GM23248 (cell line): ENCODE results near the gene VDAC1. TPM values are rescaled to one million over a fixed set of nuclear protein-coding genes. Genes with fewer than 3 reads are reported as not detected.

ENCODE experiments used
- DNase-seq: peaks from one replicate; pipeline ENCODE4 v3.0.0-alpha.2; 2015
- H2AFZ ChIP-seq: fragments of 200-600 bp; sonication (generic); 2 replicates; pipeline ENCODE4 v1.6.1; 2016; ENCODE audit warnings: antibody characterized with exemption
- H3F3A ChIP-seq: fragments of 200-600 bp; sonication (generic); 2 replicates; pipeline ENCODE4 v1.6.1; 2016; ENCODE audit warnings: mild to moderate bottlenecking, antibody characterized with exemption, mixed run types; ENCODE audit not compliant: insufficient read depth
- H3K27ac ChIP-seq: fragments of 200-600 bp; sonication (generic); 2 replicates; pipeline ENCODE4 v1.5.1; 2016; ENCODE audit warnings: mild to moderate bottlenecking
- H3K27me3 ChIP-seq: fragments of 200-600 bp; sonication (generic); replicated peaks from 2 replicates; pipeline ENCODE4 v1.6.1; 2016; ENCODE audit warnings: mild to moderate bottlenecking; ENCODE audit not compliant: insufficient read depth
- H3K36me3 ChIP-seq: fragments of 200-600 bp; sonication (generic); 2 replicates; pipeline ENCODE4 v1.6.1; 2016; ENCODE audit warnings: low read depth, mild to moderate bottlenecking
- H3K4me1 ChIP-seq: fragments of 200-600 bp; sonication (generic); 2 replicates; pipeline ENCODE4 v1.6.1; 2016; ENCODE audit warnings: mild to moderate bottlenecking; ENCODE audit not compliant: insufficient read depth
- H3K4me2 ChIP-seq: fragments of 200-600 bp; sonication (generic); one replicate; pipeline ENCODE4 v1.6.1; 2016; ENCODE audit warnings: mild to moderate bottlenecking; ENCODE audit not compliant: unreplicated experiment
- H3K4me3 ChIP-seq: fragments of 200-600 bp; sonication (generic); 2 replicates; pipeline ENCODE4 v1.5.1; 2016; ENCODE audit warnings: mild to moderate bottlenecking
- H3K79me2 ChIP-seq: fragments of 200-600 bp; sonication (generic); 2 replicates; pipeline ENCODE4 v1.6.1; 2016; ENCODE audit warnings: mild to moderate bottlenecking; ENCODE audit not compliant: insufficient read depth
- H3K9ac ChIP-seq: fragments of 200-600 bp; sonication (generic); 2 replicates; pipeline ENCODE4 v1.6.1; 2016; ENCODE audit warnings: mild to moderate bottlenecking
- H3K9me2 ChIP-seq: fragments of 200-600 bp; sonication (generic); 2 replicates; pipeline ENCODE4 v1.6.1; 2016; ENCODE audit warnings: mixed run types, mild to moderate bottlenecking, moderate library complexity; ENCODE audit not compliant: insufficient read depth
- H3K9me3 ChIP-seq: fragments of 200-600 bp; sonication (generic); one replicate; pipeline ENCODE4 v1.6.1; 2017; ENCODE audit warnings: low read depth
- H4K20me1 ChIP-seq: fragments of 200-600 bp; sonication (generic); 2 replicates; pipeline ENCODE4 v1.6.0; 2016; ENCODE audit not compliant: insufficient read depth
- EZH2 ChIP-seq: fragments of 200-600 bp; sonication (generic); IDR thresholded peaks from 2 replicates; pipeline ENCODE4 v1.6.1; 2018; ENCODE audit warnings: antibody characterized with exemption, mild to moderate bottlenecking; ENCODE audit not compliant: insufficient read depth, poor library complexity, severe bottlenecking
- EZH2phosphoT487 ChIP-seq: fragments of 200-600 bp; sonication (generic); IDR thresholded peaks from 2 replicates; pipeline ENCODE4 v1.6.1; 2018; ENCODE audit warnings: antibody characterized with exemption, moderate library complexity, mild to moderate bottlenecking, low read depth; ENCODE audit not compliant: insufficient read depth
- WGBS, 2 experiments: methylation state at CpG; one replicate each; pipeline ENCODE4 v1.1.6; 2015 to 2017; ENCODE audit warnings: low lambda C conversion rate in 2 of 2, low coverage in 1 of 2; ENCODE audit errors: missing lambda C conversion rate in 2 of 2; 5-methylcytosine and 5-hydroxymethylcytosine counted together
- in situ Hi-C: fragments of 300-500 bp; cut with MboI; formaldehyde crosslinking; loops from 2 replicates; pipeline ENCODE4 v1.15.0; 2020
- polyA plus RNA-seq: library from polyadenylated mRNA; unstranded; fragments of >200 nt; fragmentation: Nextera tagmentation; extraction: Ambion mirVana; gene quantifications from 2 replicates; pipeline ENCODE4 v1.2.1, GENCODE V29; 2016
- total RNA-seq: library from RNA; depleted of rRNA; stranded (reverse); fragments of >200 nt; shearing (Covaris generic); gene quantifications from 2 replicates; pipeline ENCODE4 v1.2.3, GENCODE V29; 2014

Gene VDAC1
- total and polyA plus RNA-seq, 2 experiments from 2014 or later, result 318 to 329 TPM

DNA sequence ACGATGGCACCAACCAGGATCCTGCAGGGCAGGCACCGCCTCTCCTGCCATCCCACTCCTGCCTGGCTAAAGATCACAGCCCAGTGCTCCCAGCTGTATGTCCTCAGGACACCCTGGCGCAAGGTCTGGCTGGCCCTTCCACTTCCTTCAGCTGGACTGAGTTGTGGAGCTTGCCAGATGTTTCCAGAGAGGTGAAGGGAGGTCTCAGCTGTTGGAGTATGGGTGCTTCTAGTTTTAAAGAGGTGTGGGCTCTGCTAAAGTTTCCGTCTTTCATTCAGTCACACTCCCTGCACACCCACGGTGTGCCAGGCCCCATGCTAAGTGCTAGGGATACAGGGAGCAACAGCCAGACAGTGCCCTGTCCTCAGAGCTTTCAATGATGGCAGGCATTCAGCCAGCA lies 70.5 kb downstream of the VDAC1 start:
- Histone ChIP-seq H3K27me3 (0 out of 2 replicates have a peak, but pooled peaks cover 10% of the 10 kb centered on the region), H3F3A (no peaks in the 10 kb centered on the region), H3K4me2 (no peak overlapping the region), H3K79me2 (no peaks in the 10 kb centered on the region), H2AFZ (no peak overlapping the region), H3K36me3 (no peaks in the 10 kb centered on the region), H3K9me3 (no peaks in the 10 kb centered on the region), H3K9ac (no peak overlapping the region), H3K4me3 (no peak overlapping the region), H3K27ac (no peak overlapping the region), H4K20me1 (no peaks in the 10 kb centered on the region), H3K9me2 (no peaks in the 10 kb centered on the region), H3K4me1 (peaks cover 6% of the 10 kb centered on the region; the same call in 1 of the 2 replicates)
- DNase-seq, result no peak
- WGBS, 2 experiments, result 52 to 55% methylated on average over 5 of the region's 5 CpGs
- TF ChIP-seq EZH2 (no peak), EZH2phosphoT487 (no peak)
- in situ Hi-C loops, result loop anchor here (25.0 kb wide), 1 partner anchor 822 kb away; no protein-coding TSS in a partner anchor

DNA sequence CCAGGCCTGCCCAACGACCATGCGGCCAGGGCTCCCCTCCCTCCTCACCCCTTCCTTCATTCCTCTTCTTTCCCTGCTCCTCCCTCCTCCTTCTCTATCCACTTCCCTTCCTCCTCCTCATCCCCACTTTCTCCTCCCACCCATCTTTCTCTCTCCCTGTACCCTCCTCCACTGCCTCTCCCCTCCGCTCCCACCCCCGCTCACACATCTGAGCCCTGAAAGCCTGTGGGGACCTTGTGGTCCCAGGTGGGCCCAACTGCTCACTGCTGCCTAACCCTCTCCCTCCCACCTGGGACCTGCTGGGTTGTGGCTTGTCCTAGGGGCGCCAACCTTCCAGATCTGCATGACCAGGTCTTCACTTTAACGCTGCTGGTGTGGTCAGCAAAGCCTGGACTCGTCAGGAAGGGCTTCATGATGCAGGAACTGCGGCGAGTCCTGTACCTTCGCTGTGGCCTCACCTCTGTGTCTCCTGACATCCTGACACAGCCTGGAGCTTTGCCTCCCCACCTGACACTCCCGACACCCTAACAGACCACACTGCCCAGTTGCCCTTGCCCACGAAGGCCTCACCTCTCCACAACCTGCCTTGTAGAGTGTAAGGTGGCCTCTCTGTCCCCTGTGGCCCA lies 71.0 kb downstream of the VDAC1 start:
- no peak overlapping the region for H3K4me2 ChIP-seq
- H3K27me3 ChIP-seq, result 0 out of 2 replicates have a peak, but pooled peaks cover 10% of the 10 kb centered on the region
- no peak overlapping the region for H3K27ac ChIP-seq
- H3K9me2 ChIP-seq, result no peaks in the 10 kb centered on the region
- 51 to 54% methylated on average over 9 to 12 of the region's 12 CpGs for WGBS, 2 experiments
- no peak for DNase-seq
- H3K9me3 ChIP-seq, result no peaks in the 10 kb centered on the region
- peaks cover 6% of the 10 kb centered on the region; the same call in 1 of the 2 replicates for H3K4me1 ChIP-seq
- no peak overlapping the region for H3K9ac ChIP-seq
- no peaks in the 10 kb centered on the region for H3K36me3 ChIP-seq
- H4K20me1 ChIP-seq, result no peaks in the 10 kb centered on the region
- H3K4me3 ChIP-seq, result no peak overlapping the region
- no peak overlapping the region for H2AFZ ChIP-seq
- H3F3A ChIP-seq, result no peaks in the 10 kb centered on the region
- no peak for TF ChIP-seq EZH2phosphoT487
- TF ChIP-seq EZH2, result no peak
- no peaks in the 10 kb centered on the region for H3K79me2 ChIP-seq
- in situ Hi-C loops, result loop anchor here (25.0 kb wide), 1 partner anchor 821 kb away; no protein-coding TSS in a partner anchor

DNA sequence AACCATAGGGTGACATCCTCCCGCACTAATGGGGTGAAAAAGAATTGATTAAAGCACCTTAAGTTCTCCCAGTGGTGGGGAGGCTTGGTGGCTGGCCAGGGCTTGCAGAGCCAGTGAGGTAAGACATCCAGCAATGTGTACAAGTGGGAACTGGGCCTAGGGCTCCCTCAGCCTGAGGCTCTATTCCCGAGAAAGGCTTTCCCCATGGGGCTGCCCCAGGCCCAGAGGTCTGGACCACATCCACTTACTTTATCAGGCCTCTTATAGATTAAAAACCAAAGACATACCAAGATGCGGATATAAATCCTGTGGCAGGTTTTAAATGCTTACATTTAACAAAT lies 71.6 kb downstream of the VDAC1 start:
- Histone ChIP-seq H3K4me2 (no peak overlapping the region), H3F3A (no peaks in the 10 kb centered on the region), H3K27ac (no peak overlapping the region), H3K36me3 (no peaks in the 10 kb centered on the region), H3K27me3 (0 out of 2 replicates have a peak, but pooled peaks cover 10% of the 10 kb centered on the region), H3K4me3 (no peak overlapping the region), H2AFZ (no peak overlapping the region), H3K79me2 (no peaks in the 10 kb centered on the region), H3K9me3 (no peaks in the 10 kb centered on the region), H3K9ac (no peak overlapping the region), H4K20me1 (no peaks in the 10 kb centered on the region), H3K9me2 (no peaks in the 10 kb centered on the region), H3K4me1 (peaks cover 6% of the 10 kb centered on the region; the same call in 1 of the 2 replicates)
- 45 to 51% methylated on average over 3 of the region's 3 CpGs for WGBS, 2 experiments
- no peak for DNase-seq
- no peak for TF ChIP-seq EZH2phosphoT487
- TF ChIP-seq EZH2, result no peak
- in situ Hi-C loops, result loop anchor here (25.0 kb wide), 1 partner anchor 821 kb away; no protein-coding TSS in a partner anchor

DNA sequence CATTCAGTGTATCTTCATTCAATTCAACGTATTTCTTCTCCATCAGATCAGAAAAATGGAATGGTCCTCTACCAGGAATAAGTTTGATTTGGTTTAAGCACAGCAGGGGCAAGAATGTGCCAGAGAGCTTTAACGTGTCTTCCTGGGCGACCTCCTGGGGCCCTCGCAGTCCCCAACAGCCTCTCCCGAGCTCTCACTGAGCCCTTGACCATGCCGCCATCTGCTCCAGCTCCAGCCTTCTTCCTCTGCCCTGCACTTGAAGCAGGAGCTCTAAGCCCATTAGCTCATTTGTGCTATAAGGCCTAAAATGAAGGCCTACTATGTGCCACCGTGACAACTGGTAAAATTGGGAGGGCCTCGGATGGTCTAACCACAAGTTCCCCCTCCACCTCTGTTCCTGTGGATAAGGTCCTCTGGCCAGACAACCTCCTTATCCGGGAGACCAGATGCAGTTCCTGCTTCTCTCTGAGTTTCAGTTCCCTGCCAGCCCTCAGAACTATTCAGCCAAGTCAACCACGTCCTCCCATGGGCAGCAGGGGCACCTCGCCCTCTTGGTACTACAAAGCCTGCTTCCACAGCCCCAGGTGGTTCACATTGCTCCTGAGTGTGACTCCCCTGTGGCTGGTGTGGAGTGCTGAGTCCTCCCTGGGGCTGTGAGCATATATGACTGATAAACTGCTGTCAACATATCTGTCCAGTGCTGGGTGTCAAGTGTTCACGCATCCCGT lies 72.2 kb downstream of the VDAC1 start:
- no peak overlapping the region for H3K27ac ChIP-seq
- 63 to 67% methylated on average over 13 of the region's 13 CpGs for WGBS, 2 experiments
- H3K79me2 ChIP-seq, result no peaks in the 10 kb centered on the region
- no peaks in the 10 kb centered on the region for H4K20me1 ChIP-seq
- no peak overlapping the region for H3K9ac ChIP-seq
- TF ChIP-seq EZH2 (no peak), EZH2phosphoT487 (no peak)
- H3K4me2 ChIP-seq, result no peak overlapping the region
- 0 out of 2 replicates have a peak, but pooled peaks cover 10% of the 10 kb centered on the region for H3K27me3 ChIP-seq
- no peak overlapping the region for H3K4me3 ChIP-seq
- peaks cover 6% of the 10 kb centered on the region; the same call in 1 of the 2 replicates for H3K4me1 ChIP-seq
- H3K9me2 ChIP-seq, result no peaks in the 10 kb centered on the region
- no peak for DNase-seq
- in situ Hi-C loops, result loop anchor here (25.0 kb wide), 1 partner anchor 820 kb away; no protein-coding TSS in a partner anchor
- H2AFZ ChIP-seq, result no peak overlapping the region
- H3K9me3 ChIP-seq, result no peaks in the 10 kb centered on the region
- no peaks in the 10 kb centered on the region for H3F3A ChIP-seq
- H3K36me3 ChIP-seq, result no peaks in the 10 kb centered on the region
